Measurements from ENCODE around the gene PCDHA5.
"Not testable (repeated sequence)": the region's sequence is repeated elsewhere in the genome, so short reads cannot be mapped to it uniquely, and the experiment has no call there.

The PCDHA5 gene

DNA sequence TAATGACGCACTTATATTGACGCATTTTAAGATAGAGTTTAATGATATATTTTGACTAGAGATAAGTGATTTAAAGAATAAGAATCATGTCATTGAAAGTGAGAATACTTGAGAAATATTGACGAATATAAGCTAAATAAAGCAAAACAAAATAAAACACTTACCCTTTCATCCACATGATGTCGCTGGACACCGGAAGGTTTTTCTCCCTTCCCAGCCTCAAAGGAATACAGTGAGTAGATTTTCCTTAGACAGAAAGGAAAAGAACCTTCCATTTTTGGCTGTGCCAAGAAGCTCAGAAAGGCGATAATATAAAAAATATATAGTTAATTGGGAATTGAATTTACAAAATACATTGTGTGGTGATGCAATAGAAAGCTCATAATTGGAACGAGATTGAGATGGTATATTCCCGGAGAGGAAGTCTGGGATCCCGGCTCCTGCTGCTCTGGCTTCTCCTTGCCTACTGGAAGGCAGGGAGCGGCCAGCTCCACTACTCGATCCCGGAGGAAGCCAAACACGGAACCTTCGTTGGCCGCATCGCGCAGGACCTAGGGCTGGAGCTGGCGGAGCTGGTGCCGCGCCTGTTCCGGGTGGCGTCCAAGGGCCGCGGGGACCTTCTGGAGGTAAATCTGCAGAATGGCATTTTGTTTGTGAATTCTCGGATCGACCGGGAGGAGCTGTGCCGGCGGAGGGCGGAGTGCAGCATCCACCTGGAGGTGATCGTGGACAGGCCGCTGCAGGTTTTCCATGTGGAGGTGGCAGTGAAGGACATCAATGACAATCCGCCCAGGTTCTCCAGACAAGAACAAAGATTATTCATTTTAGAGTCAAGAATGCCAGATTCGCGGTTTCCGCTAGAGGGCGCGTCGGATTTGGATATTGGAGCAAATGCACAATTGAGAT lies at the start of gene PCDHA5:
Gene PCDHA5, plus strand, starts transcription at position 239 of the 906 bp plus-strand sequence.
- TF ChIP-seq ZFX (IDR thresholded peaks at IDR 0.05; ENCODE audit: borderline replicate concordance): no peak
- TF ChIP-seq, protein P1, sequence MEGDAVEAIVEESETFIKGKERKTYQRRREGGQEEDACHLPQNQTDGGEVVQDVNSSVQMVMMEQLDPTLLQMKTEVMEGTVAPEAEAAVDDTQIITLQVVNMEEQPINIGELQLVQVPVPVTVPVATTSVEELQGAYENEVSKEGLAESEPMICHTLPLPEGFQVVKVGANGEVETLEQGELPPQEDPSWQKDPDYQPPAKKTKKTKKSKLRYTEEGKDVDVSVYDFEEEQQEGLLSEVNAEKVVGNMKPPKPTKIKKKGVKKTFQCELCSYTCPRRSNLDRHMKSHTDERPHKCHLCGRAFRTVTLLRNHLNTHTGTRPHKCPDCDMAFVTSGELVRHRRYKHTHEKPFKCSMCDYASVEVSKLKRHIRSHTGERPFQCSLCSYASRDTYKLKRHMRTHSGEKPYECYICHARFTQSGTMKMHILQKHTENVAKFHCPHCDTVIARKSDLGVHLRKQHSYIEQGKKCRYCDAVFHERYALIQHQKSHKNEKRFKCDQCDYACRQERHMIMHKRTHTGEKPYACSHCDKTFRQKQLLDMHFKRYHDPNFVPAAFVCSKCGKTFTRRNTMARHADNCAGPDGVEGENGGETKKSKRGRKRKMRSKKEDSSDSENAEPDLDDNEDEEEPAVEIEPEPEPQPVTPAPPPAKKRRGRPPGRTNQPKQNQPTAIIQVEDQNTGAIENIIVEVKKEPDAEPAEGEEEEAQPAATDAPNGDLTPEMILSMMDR (IDR thresholded peaks at IDR 0.05): peak; percentile 56
- peak within 1 kb of the TSS; percentile 81 for H3K27ac ChIP-seq

DNA sequence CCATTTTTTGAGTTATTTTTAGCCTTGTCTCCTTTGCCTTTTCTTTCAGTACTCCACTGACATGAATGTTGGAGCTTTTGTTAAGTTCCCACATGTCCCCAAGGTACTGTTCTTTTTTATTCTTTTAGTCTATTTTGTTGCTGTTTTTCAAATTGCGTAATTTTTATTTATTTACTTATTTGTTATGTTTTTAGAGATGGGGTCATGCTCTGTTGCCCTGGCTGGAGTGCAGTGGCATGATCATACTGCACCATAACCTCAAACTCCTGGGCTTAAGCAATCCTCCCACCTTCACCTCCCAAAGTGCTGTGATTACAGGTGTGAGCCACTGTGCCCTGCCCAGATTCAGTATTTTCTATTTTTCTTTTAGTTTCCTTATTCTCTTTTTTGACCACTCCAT lies 40.9 kb upstream of the PCDHA5 start:
- TF ChIP-seq, protein P1 (IDR thresholded peaks at IDR 0.05): no peak
- no peak for TF ChIP-seq ZFX (IDR thresholded peaks at IDR 0.05; ENCODE audit: borderline replicate concordance)
- no peak overlapping the region for H3K27ac ChIP-seq

DNA sequence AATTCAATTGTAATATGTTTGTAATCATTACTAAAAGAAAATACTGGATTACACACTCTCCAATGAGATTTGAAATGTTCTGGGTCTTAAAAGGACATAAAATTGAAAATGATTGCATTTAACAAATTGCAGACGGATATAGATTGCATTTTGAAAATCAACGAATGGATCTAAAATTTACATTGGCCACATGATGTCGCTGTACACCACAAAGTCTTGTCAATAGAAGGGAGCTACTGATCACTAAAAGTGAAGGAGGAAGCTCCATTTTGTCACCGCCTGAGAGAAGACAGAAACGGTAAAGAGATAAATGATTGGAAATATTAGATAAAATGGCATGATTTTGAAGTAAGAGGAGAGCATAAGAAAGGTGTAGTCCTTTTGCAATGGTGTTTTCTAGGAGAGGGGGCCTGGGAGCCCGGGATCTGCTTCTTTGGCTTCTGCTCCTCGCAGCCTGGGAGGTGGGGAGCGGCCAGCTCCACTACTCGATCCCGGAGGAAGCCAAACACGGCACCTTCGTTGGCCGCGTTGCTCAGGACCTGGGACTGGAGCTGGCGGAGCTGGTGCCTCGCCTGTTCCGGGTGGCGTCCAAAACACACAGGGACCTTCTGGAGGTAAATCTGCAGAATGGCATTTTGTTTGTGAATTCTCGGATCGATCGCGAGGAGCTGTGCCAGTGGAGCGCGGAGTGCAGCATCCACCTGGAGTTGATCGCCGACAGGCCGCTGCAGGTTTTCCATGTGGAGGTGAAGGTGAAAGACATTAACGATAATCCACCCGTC lies 35.3 kb upstream of the PCDHA5 start, which contains the start of gene PCDHA1:
Gene PCDHA1, plus strand, starts transcription at position 236 of the 782 bp plus-strand sequence.
- TF ChIP-seq ZFX (IDR thresholded peaks at IDR 0.05; ENCODE audit: borderline replicate concordance): no peak
- TF ChIP-seq, protein P1 (IDR thresholded peaks at IDR 0.05): peak; percentile 71
- no peak within 1 kb of the TSS for H3K27ac ChIP-seq

DNA sequence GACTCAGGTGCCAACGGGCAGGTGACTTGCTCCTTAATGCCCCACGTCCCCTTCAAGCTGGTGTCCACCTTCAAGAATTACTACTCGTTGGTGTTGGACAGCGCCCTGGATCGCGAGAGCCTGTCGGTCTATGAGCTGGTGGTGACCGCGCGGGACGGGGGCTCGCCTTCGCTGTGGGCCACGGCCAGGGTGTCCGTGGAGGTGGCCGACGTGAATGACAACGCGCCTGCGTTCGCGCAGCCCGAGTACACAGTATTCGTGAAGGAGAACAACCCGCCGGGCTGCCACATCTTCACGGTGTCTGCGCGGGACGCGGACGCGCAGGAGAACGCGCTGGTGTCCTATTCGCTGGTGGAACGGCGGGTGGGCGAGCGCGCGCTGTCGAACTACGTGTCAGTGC lies 34.0 kb upstream of the PCDHA5 start:
- H3K27ac ChIP-seq: not testable (repeated sequence)

DNA sequence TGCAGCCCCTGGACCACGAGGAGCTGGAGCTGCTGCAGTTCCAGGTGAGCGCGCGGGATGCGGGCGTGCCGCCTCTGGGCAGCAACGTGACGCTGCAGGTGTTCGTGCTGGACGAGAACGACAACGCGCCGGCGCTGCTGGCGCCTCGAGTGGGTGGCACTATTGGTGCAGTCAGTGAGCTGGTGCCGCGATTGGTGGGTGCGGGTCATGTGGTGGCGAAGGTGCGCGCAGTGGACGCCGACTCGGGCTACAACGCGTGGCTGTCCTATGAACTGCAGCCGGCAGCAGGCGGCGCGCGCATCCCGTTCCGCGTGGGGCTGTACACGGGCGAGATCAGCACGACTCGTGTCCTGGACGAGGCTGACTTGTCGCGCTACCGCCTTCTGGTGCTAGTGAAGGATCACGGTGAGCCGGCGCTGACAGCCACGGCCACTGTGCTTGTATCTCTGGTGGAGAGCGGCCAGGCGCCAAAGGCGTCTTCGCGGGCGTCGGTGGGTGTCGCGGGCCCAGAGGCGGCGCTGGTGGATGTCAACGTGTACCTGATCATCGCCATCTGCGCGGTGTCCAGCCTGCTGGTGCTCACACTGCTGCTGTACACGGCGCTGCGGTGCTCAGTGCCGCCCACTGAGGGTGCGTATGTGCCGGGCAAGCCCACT lies 33.4 kb upstream of the PCDHA5 start:
- H3K27ac ChIP-seq: not testable (repeated sequence)

GRCh38 chr5:140791089-140791488 lies 30.3 kb upstream of the PCDHA5 start:
- TF ChIP-seq, protein P1 (IDR thresholded peaks at IDR 0.05): no peak
- no peak for TF ChIP-seq ZFX (IDR thresholded peaks at IDR 0.05; ENCODE audit: borderline replicate concordance)
- H3K27ac ChIP-seq: no peak overlapping the region

GRCh38 chr5:140794595-140795258 lies 26.7 kb upstream of the PCDHA5 start, which contains the start of gene PCDHA2:
Gene PCDHA2 (plus strand): TSS chr5:140794852.
- TF ChIP-seq, protein P1 (IDR thresholded peaks at IDR 0.05): peak; percentile 71
- no peak for TF ChIP-seq ZFX (IDR thresholded peaks at IDR 0.05; ENCODE audit: borderline replicate concordance)
- H3K27ac ChIP-seq: peak within 1 kb of the TSS; percentile 53
